ENCODE measurements around the gene AIG1.
"Not testable (repeated sequence)": the region's sequence is repeated elsewhere in the genome, so short reads cannot be mapped to it uniquely, and the experiment has no call there.

The AIG1 gene

GRCh38 chr6:143060806-143061596, at the start of gene AIG1:
Gene AIG1 (plus strand): TSS chr6:143060889. CDS start chr6:143060926, 37 bp downstream.
- peak; percentile 38 to 40 for DNase-seq (ENCODE audit: low read depth in 2 of 2)

GRCh38 chr6:143014764-143015163, 45.9 kb upstream of the AIG1 start:
- DNase-seq (ENCODE audit: low read depth in 2 of 2): no peak

- no peak for DNase-seq (ENCODE audit: low read depth in 2 of 2)
These were observed 45.4 kb upstream of the AIG1 start for GRCh38 chr6:143015300-143015706.

GRCh38 chr6:143018955-143019354, 41.7 kb upstream of the AIG1 start:
- no peak for DNase-seq (ENCODE audit: low read depth in 2 of 2)

GRCh38 chr6:143020862-143021261, 39.8 kb upstream of the AIG1 start:
- not testable (repeated sequence) for DNase-seq (ENCODE audit: low read depth in 2 of 2)

GRCh38 chr6:143021543-143021942, 39.1 kb upstream of the AIG1 start:
- DNase-seq (ENCODE audit: low read depth in 2 of 2): no peak

GRCh38 chr6:143022587-143022986, 38.1 kb upstream of the AIG1 start:
- no peak for DNase-seq (ENCODE audit: low read depth in 2 of 2)

GRCh38 chr6:143023695-143024094, 37.0 kb upstream of the AIG1 start:
- DNase-seq (ENCODE audit: low read depth in 2 of 2): no peak

GRCh38 chr6:143024977-143025376, 35.7 kb upstream of the AIG1 start:
- no peak for DNase-seq (ENCODE audit: low read depth in 2 of 2)

GRCh38 chr6:143026696-143027449, 33.8 kb upstream of the AIG1 start:
- peak; percentile 11 to 36 for DNase-seq (ENCODE audit: low read depth in 2 of 2)

- no peak for DNase-seq (ENCODE audit: low read depth in 2 of 2)
These were observed 25.9 kb upstream of the AIG1 start for GRCh38 chr6:143034689-143035334.

GRCh38 chr6:143037470-143037869, 23.2 kb upstream of the AIG1 start:
- no peak for DNase-seq (ENCODE audit: low read depth in 2 of 2)

- no peak for DNase-seq (ENCODE audit: low read depth in 2 of 2)
These were observed 21.9 kb upstream of the AIG1 start for GRCh38 chr6:143038833-143039232.

GRCh38 chr6:143039548-143039947, 21.1 kb upstream of the AIG1 start:
- no peak for DNase-seq (ENCODE audit: low read depth in 2 of 2)

- no peak for DNase-seq (ENCODE audit: low read depth in 2 of 2)
These were observed 20.7 kb upstream of the AIG1 start for GRCh38 chr6:143040018-143040417.

GRCh38 chr6:143044345-143044744, 16.3 kb upstream of the AIG1 start:
- DNase-seq (ENCODE audit: low read depth in 2 of 2): not testable (repeated sequence)

- DNase-seq (ENCODE audit: low read depth in 2 of 2): no peak
These were observed 11.1 kb upstream of the AIG1 start for GRCh38 chr6:143049611-143050010.

- DNase-seq (ENCODE audit: low read depth in 2 of 2): no peak
These were observed 10.2 kb upstream of the AIG1 start for GRCh38 chr6:143050509-143050908.

GRCh38 chr6:143052282-143052681, 8.4 kb upstream of the AIG1 start:
- no peak for DNase-seq (ENCODE audit: low read depth in 2 of 2)

- no peak for DNase-seq (ENCODE audit: low read depth in 2 of 2)
These were observed 6.8 kb upstream of the AIG1 start for GRCh38 chr6:143053856-143054255.

- no peak for DNase-seq (ENCODE audit: low read depth in 2 of 2)
These were observed 6.4 kb upstream of the AIG1 start for GRCh38 chr6:143054329-143054728.

GRCh38 chr6:143055213-143055612, 5.5 kb upstream of the AIG1 start:
- DNase-seq (ENCODE audit: low read depth in 2 of 2): no peak

- DNase-seq (ENCODE audit: low read depth in 2 of 2): no peak
These were observed 4.8 kb upstream of the AIG1 start for GRCh38 chr6:143055891-143056290.

Data from activated CD8-positive, alpha-beta memory T cell treated with anti-CD3 and anti-CD28 coated beads for 4 hours (primary cell).